HG03521 (cell line): ENCODE measurements around the gene TAF1D.

Source experiments
- ATAC-seq: cut with Tn5 transposase; IDR thresholded peaks from one replicate; pipeline ENCODE4 v1.9.1; 2021; ENCODE audit warnings: mild to moderate bottlenecking, moderate library complexity; ENCODE audit not compliant: unreplicated experiment

Gene TAF1D

DNA sequence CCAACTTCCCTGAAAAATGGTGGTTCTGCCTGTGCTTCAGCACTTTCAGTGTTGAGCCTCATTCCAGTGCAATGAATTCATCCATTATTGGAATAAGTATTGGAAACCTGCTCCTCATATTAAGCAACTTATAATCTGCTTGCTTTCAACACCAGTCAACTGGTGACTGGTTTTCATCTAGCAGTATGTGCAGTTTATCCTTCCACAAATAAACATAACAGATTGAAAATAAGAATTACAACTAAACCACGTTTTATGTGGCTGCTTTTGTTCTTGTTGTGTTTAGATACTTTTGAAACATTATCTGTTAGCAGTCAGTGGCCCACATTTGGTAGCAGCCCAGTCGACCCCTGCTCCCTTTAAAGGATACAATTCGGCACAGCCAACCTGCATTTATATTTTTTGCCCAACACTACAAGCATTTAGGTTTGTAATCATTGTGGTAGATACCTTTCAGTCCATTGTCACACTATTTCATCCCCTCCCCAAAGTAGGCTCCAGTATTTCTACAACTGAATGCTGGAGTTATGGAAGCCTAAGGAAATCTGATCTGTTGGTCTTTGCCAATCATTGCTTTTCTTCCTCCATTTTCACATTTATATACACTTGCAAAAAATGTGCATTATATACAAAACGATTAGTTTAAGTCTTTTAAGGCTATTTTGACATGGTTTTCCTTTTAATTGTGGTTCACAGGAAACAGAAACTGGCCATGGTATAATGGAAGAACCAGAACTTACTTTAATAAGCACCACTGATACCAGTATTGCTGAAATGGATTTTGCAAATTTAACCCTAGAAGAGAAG lies 13.1 kb downstream of the TAF1D start:
- no peak for ATAC-seq

DNA sequence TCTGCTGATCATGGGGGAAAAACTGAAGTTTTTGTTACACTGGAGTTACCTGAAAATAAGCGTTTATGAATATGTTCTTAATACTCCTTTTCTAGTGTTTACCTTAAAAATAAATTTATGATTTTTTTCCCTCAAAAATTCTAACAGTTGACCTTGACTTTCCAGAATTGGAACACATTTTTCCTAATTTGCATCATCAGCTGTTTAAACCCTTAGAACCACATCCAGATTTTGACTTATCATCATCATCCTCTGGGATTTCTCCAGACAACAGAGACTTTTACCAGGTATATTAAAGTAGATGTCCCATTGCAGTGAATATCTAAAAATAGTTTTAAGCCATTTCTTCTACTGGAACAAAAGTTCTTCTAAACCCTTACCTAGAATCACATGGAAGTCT lies 17.2 kb downstream of the TAF1D start:
- no peak for ATAC-seq

DNA sequence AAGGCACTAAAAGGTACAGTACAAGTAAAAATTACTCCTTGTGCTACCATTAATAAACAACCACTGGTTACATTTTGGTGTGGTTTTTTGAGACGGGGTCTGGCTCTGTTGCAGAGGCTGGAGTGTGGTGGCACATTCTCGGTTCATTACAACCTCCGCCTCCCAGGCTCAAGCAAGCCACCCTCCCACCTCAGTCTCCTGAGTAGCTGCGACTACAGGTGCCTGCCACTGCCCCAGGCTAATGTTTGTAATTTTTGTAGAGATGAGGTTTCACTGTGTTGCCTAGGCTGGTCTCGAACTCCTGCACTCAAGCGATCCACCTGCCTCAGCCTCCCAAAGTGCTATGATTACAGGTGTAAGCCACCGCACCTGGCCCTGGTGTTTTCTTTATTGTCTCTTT lies 20.8 kb downstream of the TAF1D start:
- no peak for ATAC-seq

DNA sequence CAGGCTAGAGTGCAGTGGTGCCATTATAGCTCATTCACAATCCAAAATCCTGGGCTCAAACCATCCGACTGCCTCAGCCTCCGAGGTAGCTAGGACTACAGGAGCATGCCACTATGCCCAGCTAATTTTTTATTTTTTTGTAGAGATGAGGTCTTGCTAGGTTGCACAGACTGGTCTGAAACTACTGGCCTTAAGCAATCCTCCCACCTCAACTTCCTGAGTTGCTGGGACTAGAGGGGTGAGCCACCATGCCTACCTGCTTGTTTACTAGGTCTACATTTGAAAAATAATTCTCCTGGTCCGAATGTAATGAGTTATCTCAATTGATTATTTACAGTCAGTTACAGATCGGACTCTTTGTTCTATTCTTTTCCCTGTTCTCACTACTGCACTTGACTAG lies 22.0 kb downstream of the TAF1D start:
- ATAC-seq: no peak

DNA sequence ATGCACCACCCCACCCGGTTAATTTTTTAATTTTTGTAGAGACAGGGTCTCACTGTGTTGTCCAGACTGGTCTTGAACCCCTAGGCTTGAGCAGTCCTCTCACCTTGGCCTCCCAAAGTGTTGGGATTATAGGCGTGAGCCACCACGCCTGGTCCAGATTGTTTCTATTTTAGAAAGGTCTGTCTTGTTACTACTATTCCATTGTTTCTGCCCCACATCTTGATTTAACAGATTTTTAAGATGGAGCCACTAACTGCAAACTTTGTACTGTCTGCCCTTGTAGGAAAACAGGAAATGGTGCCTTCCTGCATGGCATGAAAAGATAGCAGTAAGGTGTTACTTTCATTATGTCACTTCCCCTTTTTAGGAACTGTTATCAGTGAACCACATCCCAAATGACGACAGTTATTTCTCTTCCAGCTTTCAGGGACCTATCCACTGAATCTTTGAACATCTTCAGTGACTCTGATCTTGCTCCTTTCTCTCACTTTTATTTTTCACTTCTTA lies 23.2 kb downstream of the TAF1D start:
- ATAC-seq: peak; percentile 80

DNA sequence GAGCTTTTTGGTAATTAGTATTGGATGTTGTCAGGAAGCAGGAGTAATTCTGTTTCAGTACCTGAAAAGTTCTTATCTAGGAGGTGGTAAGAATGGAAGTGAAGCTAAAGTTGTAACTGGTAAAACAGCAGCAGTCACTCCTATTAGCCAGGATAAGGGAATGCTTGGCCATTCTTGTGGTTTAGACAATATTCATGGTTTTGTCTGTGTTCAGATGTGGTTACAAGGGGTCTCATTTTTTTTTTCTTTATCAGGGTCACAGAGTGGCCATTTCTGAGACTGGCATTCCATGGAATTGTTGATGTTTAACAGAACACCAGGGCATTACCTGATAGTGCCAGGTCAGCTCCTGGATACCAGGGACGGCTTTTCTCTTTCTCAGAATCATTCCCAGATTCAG lies 23.8 kb downstream of the TAF1D start:
- no peak for ATAC-seq

DNA sequence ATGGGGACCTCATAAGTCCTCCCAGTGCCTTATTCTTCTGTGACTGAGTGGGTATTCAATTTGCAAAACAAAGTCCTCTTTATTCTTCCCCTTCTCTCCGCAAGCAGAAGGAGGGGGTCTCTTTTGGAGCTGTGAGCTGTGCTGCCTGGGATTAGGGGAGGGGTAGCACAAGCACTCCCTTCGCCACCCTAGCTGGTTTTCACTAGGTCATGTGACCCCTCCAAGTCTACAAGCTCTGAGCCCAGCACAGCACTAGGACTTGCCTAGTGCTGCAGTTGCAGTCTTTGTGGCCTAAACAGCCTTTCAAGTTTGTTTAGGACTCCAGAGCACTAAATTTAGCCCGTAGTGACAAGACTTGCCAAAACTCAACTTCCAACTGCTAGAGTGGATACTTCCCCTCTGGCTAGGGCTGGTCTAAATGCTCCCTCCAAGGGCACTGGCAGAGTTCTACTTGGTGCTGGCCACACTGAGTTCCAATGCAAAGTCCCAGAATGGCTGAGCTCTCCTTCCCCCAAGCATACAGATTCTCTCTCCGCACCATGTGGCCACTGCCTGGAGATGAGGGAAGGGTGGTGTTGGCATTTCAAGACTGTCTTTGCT lies 25.4 kb downstream of the TAF1D start:
- ATAC-seq: no peak

DNA sequence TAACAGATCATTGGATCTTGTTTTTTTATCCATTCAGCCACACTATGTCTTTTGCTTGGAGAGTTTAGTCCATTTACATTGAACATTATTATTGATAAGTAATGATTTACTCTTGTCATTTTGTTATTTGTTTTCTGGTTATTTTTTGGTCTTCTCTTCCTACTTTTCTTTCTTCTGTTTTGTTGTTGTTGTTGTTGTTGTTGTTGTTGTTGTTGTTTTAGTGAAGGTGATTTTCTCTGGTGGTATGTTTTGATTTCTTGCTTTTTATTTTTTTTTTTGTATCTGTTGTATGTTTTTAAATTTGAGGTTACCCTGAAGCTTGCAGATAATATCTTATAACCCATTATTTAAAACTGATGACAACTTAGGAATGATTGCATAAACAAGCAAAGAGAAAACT lies 28.6 kb downstream of the TAF1D start:
- no peak for ATAC-seq

DNA sequence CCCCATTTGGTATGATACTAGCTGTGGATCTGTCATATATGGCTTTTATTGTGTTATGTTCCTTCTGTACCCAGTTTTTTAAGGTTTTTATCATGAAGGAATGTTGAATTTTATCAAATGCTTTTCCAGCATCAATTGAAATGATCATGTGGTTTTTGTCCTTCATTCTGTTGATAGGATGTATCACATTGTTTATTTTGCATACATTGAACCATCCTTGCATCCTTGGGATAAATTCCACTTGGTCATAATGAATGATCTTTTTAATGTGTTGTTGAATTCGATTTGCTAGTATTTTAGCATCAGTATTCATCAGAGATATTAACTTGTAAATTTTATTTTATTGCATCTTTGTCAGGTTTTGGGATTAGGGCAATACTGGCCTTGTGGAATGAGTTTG lies 31.1 kb downstream of the TAF1D start:
- no peak for ATAC-seq

DNA sequence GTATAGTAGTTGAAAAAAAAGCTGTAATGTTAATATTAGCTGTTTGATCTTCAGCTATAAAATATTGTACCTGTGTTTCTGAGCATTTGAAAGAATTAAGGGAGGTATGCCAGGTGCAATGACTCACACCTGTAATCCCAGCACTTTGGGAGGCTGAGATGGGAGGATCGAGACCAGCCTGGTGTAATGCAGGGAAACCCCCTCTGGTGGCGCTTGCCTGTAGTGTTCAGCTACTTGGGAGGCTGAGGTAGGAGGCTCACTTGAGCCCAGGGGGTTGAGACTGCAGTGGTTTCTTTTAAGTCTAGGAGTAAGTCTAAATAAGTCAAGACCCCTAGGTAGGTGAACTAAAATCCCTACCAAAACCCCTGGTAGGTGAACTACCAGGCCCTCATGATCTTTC lies 37.1 kb downstream of the TAF1D start:
- ATAC-seq: no peak

DNA sequence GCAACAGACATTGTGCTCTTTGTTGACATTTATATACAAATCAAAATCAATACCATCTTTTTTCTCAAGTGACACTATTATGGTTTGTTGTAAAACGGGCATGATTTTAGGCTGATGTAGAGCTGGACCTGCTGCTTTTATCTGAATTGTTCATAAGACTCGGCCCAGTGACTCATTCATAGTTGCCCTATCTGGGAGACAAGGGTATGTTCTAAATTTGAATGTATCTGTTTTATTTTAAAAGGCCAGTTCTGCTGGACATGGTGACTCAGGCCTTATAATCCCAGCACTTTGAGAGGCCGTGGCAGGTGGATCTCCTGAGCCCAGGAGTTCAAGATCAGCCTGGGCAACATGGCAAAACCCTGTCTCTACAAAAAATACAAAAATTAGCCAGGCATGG lies 40.5 kb downstream of the TAF1D start:
- no peak for ATAC-seq

DNA sequence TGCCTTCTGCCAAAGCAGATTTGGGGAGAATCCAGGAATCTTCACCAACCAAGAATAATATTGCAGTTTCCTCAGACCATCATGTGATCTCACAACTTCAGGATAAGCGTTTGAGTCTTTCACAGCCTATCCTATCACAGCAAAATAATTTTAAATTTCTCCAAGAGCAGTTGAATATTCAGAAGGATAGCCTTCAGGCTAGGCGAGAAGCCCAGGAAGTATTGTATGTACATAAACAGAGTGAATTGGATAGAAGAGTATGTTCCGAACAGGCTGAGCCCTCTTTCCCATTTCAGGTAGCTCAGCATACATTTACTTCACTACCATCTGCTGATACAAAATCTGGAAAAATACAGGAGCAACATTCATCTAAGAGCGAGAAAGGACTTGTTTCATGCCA lies 43.7 kb downstream of the TAF1D start:
- no peak for ATAC-seq

DNA sequence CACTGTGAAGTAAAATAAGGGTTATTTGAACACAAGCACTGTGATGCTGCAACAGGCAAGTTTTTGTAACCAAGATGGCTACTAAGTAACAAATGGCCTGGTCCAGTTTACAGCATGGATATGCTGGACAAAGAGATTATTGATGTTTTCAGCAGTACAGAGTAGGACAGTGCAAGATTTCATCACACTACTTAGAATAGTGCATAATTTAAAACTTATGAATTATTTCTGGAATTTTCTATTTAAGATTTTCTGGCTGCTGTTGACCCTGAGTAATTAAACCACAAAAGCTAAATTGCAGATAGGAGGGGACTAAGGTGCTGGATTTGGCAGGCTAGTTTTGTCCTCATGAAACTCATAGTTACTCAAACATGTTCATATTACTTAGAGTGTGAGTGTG lies 46.7 kb downstream of the TAF1D start:
- no peak for ATAC-seq

DNA sequence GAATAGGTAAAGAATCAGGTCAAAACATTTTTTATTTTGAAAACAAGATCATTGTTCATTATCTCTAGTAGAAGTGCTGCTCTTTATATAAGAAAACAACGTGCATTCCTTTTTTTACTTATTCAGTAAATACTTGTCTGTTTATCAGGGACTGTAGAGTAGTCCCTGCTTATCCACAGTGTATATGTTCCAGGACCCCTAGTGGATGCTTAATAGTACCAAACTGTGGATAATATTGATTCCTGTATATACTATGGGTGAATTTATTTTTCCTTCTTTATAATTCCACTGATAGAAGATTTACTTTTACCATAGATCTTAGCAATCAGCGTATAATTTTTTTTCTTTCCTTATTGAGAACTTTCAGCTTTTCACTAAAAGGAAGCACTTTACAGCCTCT lies 47.2 kb downstream of the TAF1D start:
- no peak for ATAC-seq

DNA sequence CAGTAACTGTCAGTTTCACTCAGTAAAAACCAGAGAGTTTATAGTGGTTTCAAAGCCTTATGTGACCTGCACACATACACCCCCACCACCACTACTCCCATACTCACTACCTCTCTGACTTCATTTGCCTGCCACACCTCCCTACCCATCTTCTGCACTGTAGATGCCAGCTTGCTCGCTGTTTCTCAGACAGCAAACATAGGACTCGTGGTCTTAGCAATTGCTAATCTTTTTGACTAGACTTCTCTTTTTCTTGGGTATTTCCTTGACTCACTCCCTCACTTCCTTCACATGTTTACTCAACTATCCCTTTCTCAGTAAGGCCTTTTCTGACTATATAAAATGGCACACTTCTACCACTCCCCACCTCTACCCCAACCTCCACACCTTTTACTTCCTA lies 52.1 kb downstream of the TAF1D start:
- no peak for ATAC-seq

DNA sequence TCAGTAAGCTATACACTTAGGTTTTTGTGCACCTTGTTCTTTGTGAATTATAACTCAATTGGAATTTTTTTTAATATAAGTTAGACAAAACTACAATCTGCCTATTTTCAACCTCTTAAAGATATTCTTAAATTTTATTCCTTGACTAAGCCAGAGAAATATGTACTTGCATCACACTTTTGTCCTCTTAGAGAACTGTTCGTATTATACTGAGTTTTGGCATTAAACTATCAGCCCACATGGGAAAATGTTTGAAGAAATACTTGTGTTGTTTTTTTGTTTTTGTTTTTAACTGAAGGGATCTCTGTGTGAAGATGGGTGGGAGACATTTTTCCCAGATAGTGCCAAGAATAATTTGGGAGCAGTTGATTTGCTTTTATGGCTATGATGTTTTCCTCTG lies 54.5 kb downstream of the TAF1D start:
- no peak for ATAC-seq

DNA sequence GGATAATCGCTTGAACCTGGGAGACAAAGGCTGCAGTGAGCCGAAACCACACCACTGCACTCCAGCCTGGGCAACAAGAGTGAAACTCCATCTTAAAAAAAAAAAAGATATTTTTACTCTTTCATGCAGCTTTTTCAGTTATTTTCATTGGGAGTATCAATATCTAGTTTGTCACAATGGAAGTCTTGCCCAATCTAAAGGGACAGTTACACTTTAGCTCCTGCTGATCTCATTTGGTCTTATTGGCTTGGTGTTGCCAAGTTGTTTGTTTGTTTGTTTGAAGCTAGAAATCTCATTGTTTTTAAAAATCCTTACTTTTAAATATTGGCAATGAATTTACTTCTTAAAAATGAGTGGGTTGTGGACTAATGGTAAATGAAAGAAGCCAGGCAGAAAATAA lies 55.1 kb downstream of the TAF1D start:
- no peak for ATAC-seq
